Measurements from ENCODE around the gene CERS3. TPM values are rescaled to one million over a fixed set of nuclear protein-coding genes. Genes with fewer than 3 reads are reported as not detected.

The CERS3 gene
- total and polyA plus RNA-seq, 4 donors = not detected

DNA sequence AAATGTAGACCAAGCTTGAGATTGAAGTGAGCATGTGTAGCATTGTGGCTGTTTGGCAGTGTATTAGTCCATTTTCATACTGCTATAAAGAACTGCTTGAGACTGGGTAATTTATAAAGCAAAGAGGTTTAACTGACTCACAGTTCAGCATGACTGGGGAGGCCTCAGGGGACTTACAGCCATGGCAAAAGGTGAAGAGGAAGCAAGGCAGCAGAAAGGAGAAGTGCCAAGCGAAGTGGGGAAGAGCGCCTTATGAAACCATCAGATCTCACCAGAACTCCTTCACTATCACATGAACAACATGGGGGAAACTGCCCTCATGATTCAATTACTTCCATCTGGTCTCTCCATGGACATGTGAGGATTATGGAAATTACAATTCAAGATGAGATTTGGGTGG, 8.6 kb upstream of the CERS3 start:
- TF ChIP-seq FOXA2 (IDR thresholded peaks at IDR 0.05) = no peak
- TF ChIP-seq HNF4A (conservative IDR thresholded peaks at IDR 0.05) = no peak
- no peak for TF ChIP-seq SP1 (IDR thresholded peaks at IDR 0.05)
- no peak for TF ChIP-seq FOXA1 (IDR thresholded peaks at IDR 0.05)
- TF ChIP-seq, protein P1, sequence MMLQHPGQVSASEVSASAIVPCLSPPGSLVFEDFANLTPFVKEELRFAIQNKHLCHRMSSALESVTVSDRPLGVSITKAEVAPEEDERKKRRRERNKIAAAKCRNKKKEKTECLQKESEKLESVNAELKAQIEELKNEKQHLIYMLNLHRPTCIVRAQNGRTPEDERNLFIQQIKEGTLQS (IDR thresholded peaks at IDR 0.05) = no peak
- no peak for TF ChIP-seq GABPA (IDR thresholded peaks at IDR 0.05 in 1 of 2, conservative IDR thresholded peaks at IDR 0.05 in 1 of 2)
- no peak for TF ChIP-seq RAD21 (IDR thresholded peaks at IDR 0.05)
- TF ChIP-seq RXRA (IDR thresholded peaks at IDR 0.05) = no peak
- TF ChIP-seq, protein P2, sequence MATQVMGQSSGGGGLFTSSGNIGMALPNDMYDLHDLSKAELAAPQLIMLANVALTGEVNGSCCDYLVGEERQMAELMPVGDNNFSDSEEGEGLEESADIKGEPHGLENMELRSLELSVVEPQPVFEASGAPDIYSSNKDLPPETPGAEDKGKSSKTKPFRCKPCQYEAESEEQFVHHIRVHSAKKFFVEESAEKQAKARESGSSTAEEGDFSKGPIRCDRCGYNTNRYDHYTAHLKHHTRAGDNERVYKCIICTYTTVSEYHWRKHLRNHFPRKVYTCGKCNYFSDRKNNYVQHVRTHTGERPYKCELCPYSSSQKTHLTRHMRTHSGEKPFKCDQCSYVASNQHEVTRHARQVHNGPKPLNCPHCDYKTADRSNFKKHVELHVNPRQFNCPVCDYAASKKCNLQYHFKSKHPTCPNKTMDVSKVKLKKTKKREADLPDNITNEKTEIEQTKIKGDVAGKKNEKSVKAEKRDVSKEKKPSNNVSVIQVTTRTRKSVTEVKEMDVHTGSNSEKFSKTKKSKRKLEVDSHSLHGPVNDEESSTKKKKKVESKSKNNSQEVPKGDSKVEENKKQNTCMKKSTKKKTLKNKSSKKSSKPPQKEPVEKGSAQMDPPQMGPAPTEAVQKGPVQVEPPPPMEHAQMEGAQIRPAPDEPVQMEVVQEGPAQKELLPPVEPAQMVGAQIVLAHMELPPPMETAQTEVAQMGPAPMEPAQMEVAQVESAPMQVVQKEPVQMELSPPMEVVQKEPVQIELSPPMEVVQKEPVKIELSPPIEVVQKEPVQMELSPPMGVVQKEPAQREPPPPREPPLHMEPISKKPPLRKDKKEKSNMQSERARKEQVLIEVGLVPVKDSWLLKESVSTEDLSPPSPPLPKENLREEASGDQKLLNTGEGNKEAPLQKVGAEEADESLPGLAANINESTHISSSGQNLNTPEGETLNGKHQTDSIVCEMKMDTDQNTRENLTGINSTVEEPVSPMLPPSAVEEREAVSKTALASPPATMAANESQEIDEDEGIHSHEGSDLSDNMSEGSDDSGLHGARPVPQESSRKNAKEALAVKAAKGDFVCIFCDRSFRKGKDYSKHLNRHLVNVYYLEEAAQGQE (IDR thresholded peaks at IDR 0.05) = no peak
- TF ChIP-seq, protein P3, sequence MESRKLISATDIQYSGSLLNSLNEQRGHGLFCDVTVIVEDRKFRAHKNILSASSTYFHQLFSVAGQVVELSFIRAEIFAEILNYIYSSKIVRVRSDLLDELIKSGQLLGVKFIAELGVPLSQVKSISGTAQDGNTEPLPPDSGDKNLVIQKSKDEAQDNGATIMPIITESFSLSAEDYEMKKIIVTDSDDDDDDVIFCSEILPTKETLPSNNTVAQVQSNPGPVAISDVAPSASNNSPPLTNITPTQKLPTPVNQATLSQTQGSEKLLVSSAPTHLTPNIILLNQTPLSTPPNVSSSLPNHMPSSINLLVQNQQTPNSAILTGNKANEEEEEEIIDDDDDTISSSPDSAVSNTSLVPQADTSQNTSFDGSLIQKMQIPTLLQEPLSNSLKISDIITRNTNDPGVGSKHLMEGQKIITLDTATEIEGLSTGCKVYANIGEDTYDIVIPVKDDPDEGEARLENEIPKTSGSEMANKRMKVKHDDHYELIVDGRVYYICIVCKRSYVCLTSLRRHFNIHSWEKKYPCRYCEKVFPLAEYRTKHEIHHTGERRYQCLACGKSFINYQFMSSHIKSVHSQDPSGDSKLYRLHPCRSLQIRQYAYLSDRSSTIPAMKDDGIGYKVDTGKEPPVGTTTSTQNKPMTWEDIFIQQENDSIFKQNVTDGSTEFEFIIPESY (IDR thresholded peaks at IDR 0.05) = no peak
- Histone ChIP-seq H3K27ac (ENCODE audit: low read depth in 1 of 2, low read length in 2 of 2) (no peak overlapping the region), H3K4me1 (ENCODE audit: control insufficient read depth in 4 of 4, insufficient read depth in 4 of 4, low read length in 3 of 4) (no peaks in the 10 kb centered on the region), H3K9me3 (ENCODE audit: control insufficient read depth in 4 of 4, low read length in 3 of 4) (no peaks in the 10 kb centered on the region), H3K4me3 (ENCODE audit: low read depth in 1 of 3, low read length in 3 of 3) (no peak overlapping the region), H3K27me3 (ENCODE audit: control insufficient read depth in 4 of 4, insufficient read depth in 4 of 4, low read length in 3 of 4) (no peaks in the 10 kb centered on the region), H3K36me3 (ENCODE audit: control insufficient read depth in 4 of 4, insufficient read depth in 3 of 4, low read depth in 1 of 4, low read length in 3 of 4) (no peaks in the 10 kb centered on the region), H3K9ac (ENCODE audit: low read depth in 1 of 2, low read length in 2 of 2) (no peak overlapping the region)
- DNase-seq (ENCODE audit: low spot score) = no peak
- 31% methylated on average over 2 of the region's 2 CpGs for WGBS

DNA sequence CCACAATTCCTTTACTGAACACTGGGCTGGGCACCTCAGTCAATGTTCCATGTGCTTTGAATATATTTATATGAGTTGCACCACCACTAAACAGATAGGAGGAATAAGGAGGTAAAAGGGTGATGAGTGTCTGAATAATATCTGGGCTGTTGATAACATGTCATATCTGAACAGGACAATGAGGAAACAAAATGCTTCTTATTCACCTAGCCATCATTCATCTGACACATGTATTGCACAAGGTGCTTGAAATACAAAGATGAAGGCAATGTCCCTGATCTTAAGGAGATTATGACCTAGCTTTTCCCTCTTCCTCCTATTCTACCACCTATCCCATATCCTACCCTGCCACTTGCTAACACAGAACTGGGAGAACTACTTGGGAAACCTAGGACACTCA, 8.0 kb upstream of the CERS3 start:
- Histone ChIP-seq H3K9ac (ENCODE audit: low read depth in 1 of 2, low read length in 2 of 2) (no peak overlapping the region), H3K4me1 (ENCODE audit: control insufficient read depth in 4 of 4, insufficient read depth in 4 of 4, low read length in 3 of 4) (no peaks in the 10 kb centered on the region), H3K27me3 (ENCODE audit: control insufficient read depth in 4 of 4, insufficient read depth in 4 of 4, low read length in 3 of 4) (no peaks in the 10 kb centered on the region), H3K36me3 (ENCODE audit: control insufficient read depth in 4 of 4, insufficient read depth in 3 of 4, low read depth in 1 of 4, low read length in 3 of 4) (no peaks in the 10 kb centered on the region), H3K9me3 (ENCODE audit: control insufficient read depth in 4 of 4, low read length in 3 of 4) (no peaks in the 10 kb centered on the region), H3K4me3 (ENCODE audit: low read depth in 1 of 3, low read length in 3 of 3) (no peak overlapping the region), H3K27ac (ENCODE audit: low read depth in 1 of 2, low read length in 2 of 2) (peak overlapping the region in 1 of 2 donors; percentile 12)
- TF ChIP-seq HNF4A (conservative IDR thresholded peaks at IDR 0.05) = no peak
- no peak for TF ChIP-seq FOXA1 (IDR thresholded peaks at IDR 0.05)
- TF ChIP-seq EGR1 (IDR thresholded peaks at IDR 0.05; ENCODE audit: low read depth in 2 of 2) = no peak
- TF ChIP-seq, protein P1 (IDR thresholded peaks at IDR 0.05) = no peak
- TF ChIP-seq, protein P4, sequence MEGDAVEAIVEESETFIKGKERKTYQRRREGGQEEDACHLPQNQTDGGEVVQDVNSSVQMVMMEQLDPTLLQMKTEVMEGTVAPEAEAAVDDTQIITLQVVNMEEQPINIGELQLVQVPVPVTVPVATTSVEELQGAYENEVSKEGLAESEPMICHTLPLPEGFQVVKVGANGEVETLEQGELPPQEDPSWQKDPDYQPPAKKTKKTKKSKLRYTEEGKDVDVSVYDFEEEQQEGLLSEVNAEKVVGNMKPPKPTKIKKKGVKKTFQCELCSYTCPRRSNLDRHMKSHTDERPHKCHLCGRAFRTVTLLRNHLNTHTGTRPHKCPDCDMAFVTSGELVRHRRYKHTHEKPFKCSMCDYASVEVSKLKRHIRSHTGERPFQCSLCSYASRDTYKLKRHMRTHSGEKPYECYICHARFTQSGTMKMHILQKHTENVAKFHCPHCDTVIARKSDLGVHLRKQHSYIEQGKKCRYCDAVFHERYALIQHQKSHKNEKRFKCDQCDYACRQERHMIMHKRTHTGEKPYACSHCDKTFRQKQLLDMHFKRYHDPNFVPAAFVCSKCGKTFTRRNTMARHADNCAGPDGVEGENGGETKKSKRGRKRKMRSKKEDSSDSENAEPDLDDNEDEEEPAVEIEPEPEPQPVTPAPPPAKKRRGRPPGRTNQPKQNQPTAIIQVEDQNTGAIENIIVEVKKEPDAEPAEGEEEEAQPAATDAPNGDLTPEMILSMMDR (IDR thresholded peaks at IDR 0.05; ENCODE audit: low read depth, low read length, missing input control) = no peak
- no peak for TF ChIP-seq HNF4G (IDR thresholded peaks at IDR 0.05)
- TF ChIP-seq FOXA2 (IDR thresholded peaks at IDR 0.05) = no peak
- TF ChIP-seq, protein P2 (IDR thresholded peaks at IDR 0.05) = no peak
- TF ChIP-seq, protein P5, sequence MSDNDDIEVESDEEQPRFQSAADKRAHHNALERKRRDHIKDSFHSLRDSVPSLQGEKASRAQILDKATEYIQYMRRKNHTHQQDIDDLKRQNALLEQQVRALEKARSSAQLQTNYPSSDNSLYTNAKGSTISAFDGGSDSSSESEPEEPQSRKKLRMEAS (IDR thresholded peaks at IDR 0.05) = no peak
- TF ChIP-seq TAF1 (conservative IDR thresholded peaks at IDR 0.05) = no peak
- TF ChIP-seq, protein P3 (IDR thresholded peaks at IDR 0.05) = no peak
- no peak for TF ChIP-seq GABPA (IDR thresholded peaks at IDR 0.05 in 1 of 2, conservative IDR thresholded peaks at IDR 0.05 in 1 of 2)
- TF ChIP-seq RAD21 (IDR thresholded peaks at IDR 0.05) = no peak
- no peak for TF ChIP-seq SP1 (IDR thresholded peaks at IDR 0.05)
- no peak for TF ChIP-seq JUND (IDR thresholded peaks at IDR 0.05)
- no peak for TF ChIP-seq RXRA (IDR thresholded peaks at IDR 0.05)
- no peak for TF ChIP-seq YY1 (IDR thresholded peaks at IDR 0.05)
- TF ChIP-seq NR2F2 (IDR thresholded peaks at IDR 0.05) = no peak
- DNase-seq (ENCODE audit: low spot score) = no peak

Data from liver (tissue), 9 donors.